NCI-H69 (cell line): Measurements from ENCODE around the gene PRSS1.
A peak's percentile ranks its signal among the peaks of the same experiment; 100 is the strongest.

Experiments
- DNase-seq: peaks from one replicate; lab custom pipeline; 2025; lab: John Stamatoyannopoulos, UW

Gene PRSS1

GRCh38 chr7:142795339-142795863 lies 46.1 kb downstream of the PRSS1 start:
- peak; percentile 54 for DNase-seq

- DNase-seq, result no peak
These were observed 46.8 kb downstream of the PRSS1 start for GRCh38 chr7:142796001-142796500.

- DNase-seq, result no peak
These were observed 47.5 kb downstream of the PRSS1 start for GRCh38 chr7:142796501-142797390.

GRCh38 chr7:142797391-142798377 lies 48.4 kb downstream of the PRSS1 start:
- no peak for DNase-seq

GRCh38 chr7:142798451-142799436 lies 49.5 kb downstream of the PRSS1 start:
- DNase-seq, result no peak

GRCh38 chr7:142799437-142799835 lies 50.2 kb downstream of the PRSS1 start:
- DNase-seq, result no peak

DNA sequence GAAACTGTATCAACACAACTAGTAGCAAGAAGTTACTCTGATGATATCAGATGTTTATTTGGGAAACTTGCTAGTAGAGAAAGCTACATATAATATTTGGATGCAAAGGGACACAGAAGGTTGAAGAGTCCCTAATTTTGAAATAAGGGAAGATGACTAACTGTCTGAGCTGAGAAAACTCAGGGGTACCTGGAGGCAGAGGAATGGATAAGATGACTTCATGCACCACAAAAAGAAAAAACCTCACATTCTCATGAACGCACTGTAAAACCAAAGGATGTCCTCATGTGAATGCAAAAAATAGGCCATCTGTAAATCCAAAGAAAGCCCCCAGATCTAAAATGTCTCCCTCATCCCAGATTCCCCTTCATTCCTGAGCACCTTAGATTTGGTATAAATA lies 50.8 kb downstream of the PRSS1 start:
- DNase-seq, result no peak

- no peak for DNase-seq
These were observed 51.5 kb downstream of the PRSS1 start for GRCh38 chr7:142800699-142801260.

DNA sequence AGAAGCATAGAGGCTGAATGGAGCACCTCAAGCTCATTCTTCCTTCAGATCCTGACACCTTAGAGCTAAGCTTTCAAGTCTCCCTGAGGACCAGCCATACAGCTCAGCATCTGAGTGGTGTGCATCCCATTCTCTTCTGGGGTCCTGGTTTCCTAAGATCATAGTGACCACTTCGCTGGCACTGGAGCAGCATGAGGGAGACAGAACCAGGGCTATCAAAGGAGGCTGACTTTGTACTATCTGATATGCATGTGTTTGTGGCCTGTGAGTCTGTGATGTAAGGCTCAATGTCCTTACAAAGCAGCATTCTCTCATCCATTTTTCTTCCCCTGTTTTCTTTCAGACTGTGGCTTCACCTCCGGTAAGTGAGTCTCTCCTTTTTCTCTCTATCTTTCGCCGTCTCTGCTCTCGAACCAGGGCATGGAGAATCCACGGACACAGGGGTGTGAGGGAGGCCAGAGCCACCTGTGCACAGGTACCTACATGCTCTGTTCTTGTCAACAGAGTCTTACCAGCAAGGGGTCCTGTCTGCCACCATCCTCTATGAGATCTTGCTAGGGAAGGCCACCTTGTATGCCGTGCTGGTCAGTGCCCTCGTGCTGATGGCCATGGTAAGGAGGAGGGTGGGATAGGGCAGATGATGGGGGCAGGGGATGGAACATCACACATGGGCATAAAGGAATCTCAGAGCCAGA lies 52.5 kb downstream of the PRSS1 start:
- DNase-seq, result no peak

- no peak for DNase-seq
These were observed 53.0 kb downstream of the PRSS1 start for GRCh38 chr7:142802301-142802700.
